Neural cell (in vitro differentiated cells): Measurements from ENCODE around the gene AGBL4.

Experiments
- EP300 ChIP-seq: fragments of 450-650 bp; conservative IDR thresholded peaks from 2 replicates; pipeline ENCODE4 v1.6.1; 2014; ENCODE audit warnings: antibody characterized with exemption, mild to moderate bottlenecking, moderate library complexity; ENCODE audit not compliant: poor library complexity, severe bottlenecking
- EZH2 ChIP-seq: fragments of 200-600, 300-800 bp; shearing (Covaris generic), sonication (generic); IDR thresholded peaks from 2 replicates; pipeline ENCODE4 v1.6.1; 2014; ENCODE audit warnings: antibody characterized with exemption, low read length, borderline replicate concordance, mild to moderate bottlenecking; ENCODE audit not compliant: insufficient read depth, poor library complexity, severe bottlenecking
- MXI1 ChIP-seq: fragments of 450-650 bp; conservative IDR thresholded peaks from 2 replicates; pipeline ENCODE4 v1.6.1; 2014; ENCODE audit warnings: antibody characterized with exemption, mild to moderate bottlenecking; ENCODE audit not compliant: poor library complexity, severe bottlenecking
- POLR2AphosphoS5 ChIP-seq: IDR thresholded peaks from 2 replicates; pipeline ENCODE4 v1.6.1; 2012
- SMC3 ChIP-seq: fragments of 450-650 bp; conservative IDR thresholded peaks from 2 replicates; pipeline ENCODE4 v1.6.1; 2014; ENCODE audit warnings: antibody characterized with exemption, mild to moderate bottlenecking, moderate library complexity; ENCODE audit not compliant: poor library complexity
- TF ChIP-seq, protein P1 (sequence below): fragments of 450-650 bp; IDR thresholded peaks from 2 replicates; pipeline ENCODE4 v1.5.1; 2014; ENCODE audit warnings: antibody characterized with exemption, mild to moderate bottlenecking, moderate library complexity; ENCODE audit not compliant: poor library complexity, severe bottlenecking

DNA sequence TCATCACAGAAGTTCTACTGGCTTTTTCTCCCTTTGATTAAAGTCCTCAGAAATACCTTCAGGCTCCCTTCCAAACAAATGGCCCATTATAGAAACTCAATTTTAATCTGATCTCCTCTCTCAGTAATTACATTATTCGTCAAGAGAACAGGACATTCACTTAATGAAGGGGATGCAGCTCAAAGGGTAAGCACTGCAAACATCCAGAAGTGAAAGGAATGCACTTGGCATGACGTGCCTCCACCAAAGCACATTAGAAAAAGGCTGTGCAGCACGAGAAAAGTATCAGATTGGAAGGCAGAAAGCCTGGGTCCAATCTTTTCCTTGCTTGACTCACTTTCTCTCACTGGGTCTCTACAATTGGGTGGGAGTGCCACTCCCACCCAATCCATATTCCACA, 1024.4 kb downstream of the AGBL4 start:
- no peak for TF ChIP-seq MXI1
- TF ChIP-seq, protein P1, sequence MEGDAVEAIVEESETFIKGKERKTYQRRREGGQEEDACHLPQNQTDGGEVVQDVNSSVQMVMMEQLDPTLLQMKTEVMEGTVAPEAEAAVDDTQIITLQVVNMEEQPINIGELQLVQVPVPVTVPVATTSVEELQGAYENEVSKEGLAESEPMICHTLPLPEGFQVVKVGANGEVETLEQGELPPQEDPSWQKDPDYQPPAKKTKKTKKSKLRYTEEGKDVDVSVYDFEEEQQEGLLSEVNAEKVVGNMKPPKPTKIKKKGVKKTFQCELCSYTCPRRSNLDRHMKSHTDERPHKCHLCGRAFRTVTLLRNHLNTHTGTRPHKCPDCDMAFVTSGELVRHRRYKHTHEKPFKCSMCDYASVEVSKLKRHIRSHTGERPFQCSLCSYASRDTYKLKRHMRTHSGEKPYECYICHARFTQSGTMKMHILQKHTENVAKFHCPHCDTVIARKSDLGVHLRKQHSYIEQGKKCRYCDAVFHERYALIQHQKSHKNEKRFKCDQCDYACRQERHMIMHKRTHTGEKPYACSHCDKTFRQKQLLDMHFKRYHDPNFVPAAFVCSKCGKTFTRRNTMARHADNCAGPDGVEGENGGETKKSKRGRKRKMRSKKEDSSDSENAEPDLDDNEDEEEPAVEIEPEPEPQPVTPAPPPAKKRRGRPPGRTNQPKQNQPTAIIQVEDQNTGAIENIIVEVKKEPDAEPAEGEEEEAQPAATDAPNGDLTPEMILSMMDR, result no peak
- TF ChIP-seq EZH2, result no peak
- no peak for TF ChIP-seq SMC3
- no peak for TF ChIP-seq POLR2AphosphoS5
- TF ChIP-seq EP300, result no peak
